ENCODE data around the gene SLC13A3.

SLC13A3 gene

DNA sequence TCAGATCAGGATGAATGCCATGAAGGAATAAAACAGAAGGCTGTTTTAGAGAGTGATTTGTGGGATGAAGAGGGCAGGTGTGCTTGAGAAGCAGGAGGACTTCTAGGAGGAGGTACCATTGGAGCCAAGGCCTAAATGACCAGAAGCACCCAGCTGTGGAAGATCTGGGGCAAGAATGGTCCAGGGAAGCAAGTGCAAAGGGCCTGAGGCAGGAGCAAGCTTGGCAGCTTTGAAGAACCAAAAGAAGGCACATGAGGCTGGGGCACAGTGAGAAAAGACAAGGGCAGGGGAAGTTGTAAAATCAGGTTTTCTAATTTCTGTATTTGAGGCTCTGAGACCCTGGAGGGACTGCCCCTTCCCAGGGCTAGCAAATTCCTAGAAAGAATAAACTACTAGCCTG lies 9.8 kb downstream of the SLC13A3 start:
- DNase-seq (ENCODE audit: low read depth) = no peak
- TF ChIP-seq CTCF (IDR thresholded peaks at IDR 0.05; ENCODE audit: insufficient read depth, low read depth, low read length, missing control alignments) = no peak
- H3K4me3 ChIP-seq (ENCODE audit: low read depth, low read length) = no peak overlapping the region

DNA sequence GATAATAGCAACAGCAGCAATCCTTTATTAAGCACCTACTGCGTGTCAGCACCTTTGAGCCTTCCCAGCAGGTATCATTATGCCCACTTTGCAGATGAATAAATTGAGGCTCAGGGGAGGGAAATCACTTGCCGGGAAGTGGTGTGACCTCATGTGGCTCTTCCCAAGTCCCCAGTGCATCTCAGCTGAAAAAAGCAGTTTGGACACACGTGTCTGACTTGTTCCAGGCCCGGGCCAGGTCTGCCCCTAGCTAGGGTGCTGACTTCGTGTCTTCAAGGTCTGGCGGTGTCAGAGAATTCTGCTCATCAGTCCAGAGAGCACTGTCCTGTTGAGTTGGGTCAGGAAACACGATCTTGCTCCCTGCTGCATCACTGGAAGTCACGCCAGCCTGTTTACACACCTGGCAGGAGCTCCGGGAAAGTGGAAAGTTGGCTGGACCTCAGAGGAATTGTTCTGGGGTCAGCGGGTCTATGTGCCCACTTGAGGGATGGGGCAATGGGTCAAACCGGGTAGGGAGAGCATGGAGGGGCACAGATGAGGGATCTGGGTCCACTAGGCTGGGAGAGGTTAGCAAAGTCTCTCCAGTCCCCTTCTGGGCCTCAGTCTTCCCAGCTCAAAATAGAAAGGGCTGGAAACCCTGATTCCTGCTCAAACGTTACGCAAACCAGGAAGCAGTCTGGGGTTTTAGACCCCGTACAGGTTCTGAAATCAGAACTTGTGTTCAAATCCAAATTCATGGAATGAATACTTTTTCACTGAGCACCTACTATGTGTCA lies 10.5 kb downstream of the SLC13A3 start:
- no peak for DNase-seq (ENCODE audit: low read depth)
- TF ChIP-seq CTCF (IDR thresholded peaks at IDR 0.05; ENCODE audit: insufficient read depth, low read depth, low read length, missing control alignments) = no peak
- H3K4me3 ChIP-seq (ENCODE audit: low read depth, low read length) = no peak overlapping the region

DNA sequence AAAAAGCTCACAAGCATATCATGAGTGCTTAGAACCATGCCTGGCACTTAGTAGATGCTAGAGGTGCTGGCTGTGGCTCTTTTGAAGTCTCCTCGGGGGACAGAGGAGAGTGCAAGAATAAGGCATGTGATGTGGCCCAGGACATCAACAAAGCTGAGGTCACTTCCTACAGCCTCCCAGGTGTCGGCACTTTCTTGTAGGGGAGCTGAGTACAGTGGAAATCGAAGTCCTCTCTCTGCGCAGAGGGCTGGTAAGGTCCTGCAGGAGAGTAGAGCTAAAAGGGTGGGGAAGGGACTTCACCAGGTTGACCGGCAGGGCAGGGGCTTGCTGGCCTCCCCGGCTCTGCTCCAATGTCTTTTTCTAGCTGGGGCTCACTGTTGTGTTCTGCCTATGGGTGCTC lies 11.2 kb downstream of the SLC13A3 start:
- no peak for TF ChIP-seq CTCF (IDR thresholded peaks at IDR 0.05; ENCODE audit: insufficient read depth, low read depth, low read length, missing control alignments)
- no peak overlapping the region for H3K4me3 ChIP-seq (ENCODE audit: low read depth, low read length)
- no peak for DNase-seq (ENCODE audit: low read depth)

DNA sequence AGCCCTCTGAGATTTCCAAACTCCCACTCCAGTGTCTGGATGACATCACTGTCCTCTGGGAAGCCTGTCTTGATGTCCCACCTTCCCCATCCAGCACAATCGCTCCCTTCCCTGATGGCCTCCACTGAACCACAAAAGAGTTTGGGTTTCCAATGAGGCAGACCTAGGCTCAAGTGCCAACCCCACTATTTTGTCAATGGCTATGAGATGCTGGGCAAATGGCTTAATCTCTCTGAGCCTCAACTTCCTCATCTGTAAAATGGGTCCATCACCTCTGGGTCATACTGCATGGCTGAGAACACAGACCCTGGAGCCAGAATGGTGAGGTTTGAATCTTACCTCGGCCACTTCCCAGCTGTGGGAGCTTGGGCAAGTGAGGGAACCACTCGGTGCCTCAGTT lies 11.7 kb downstream of the SLC13A3 start:
- TF ChIP-seq CTCF (IDR thresholded peaks at IDR 0.05; ENCODE audit: insufficient read depth, low read depth, low read length, missing control alignments) = no peak
- DNase-seq (ENCODE audit: low read depth) = no peak
- H3K4me3 ChIP-seq (ENCODE audit: low read depth, low read length) = no peak overlapping the region

DNA sequence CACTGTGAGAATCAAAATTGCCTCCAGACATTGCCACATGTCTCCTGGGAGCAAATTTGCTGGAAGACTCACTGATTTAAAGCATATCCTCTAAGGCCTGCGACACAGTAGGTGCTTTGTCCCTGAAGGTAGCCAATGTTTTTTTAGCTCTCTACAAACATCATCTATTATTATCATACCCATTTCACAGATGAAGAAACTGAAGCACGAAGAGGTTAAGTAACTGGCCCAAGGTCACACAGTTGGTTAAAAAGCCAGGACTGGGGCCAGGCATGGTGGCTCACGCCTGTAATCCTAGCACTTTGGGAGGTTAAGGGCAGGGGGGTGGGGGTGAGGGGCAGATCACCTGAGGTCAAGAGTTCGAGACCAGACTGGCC lies 12.4 kb downstream of the SLC13A3 start:
- TF ChIP-seq CTCF (IDR thresholded peaks at IDR 0.05; ENCODE audit: insufficient read depth, low read depth, low read length, missing control alignments) = no peak
- no peak overlapping the region for H3K4me3 ChIP-seq (ENCODE audit: low read depth, low read length)
- no peak for DNase-seq (ENCODE audit: low read depth)

- TF ChIP-seq CTCF (IDR thresholded peaks at IDR 0.05; ENCODE audit: insufficient read depth, low read depth, low read length, missing control alignments) = no peak
- DNase-seq (ENCODE audit: low read depth) = no peak
- H3K4me3 ChIP-seq (ENCODE audit: low read depth, low read length) = no peak overlapping the region
These were observed 12.9 kb downstream of the SLC13A3 start for GRCh38 chr20:46638134-46638897.

Data from GM12865 (cell line).